ENCODE measurements around the gene PET100. TPM values are rescaled to one million over a fixed set of nuclear protein-coding genes. Genes with fewer than 3 reads are reported as not detected.

The PET100 gene
- total RNA-seq, 1 experiment from 2014 or later = 129 TPM

- H3K36me3 ChIP-seq (ENCODE audit: insufficient read depth, low read length, poor library complexity, severe bottlenecking) = peaks cover 14% of the 10 kb centered on the region
- no peak overlapping the region for H3K27ac ChIP-seq (ENCODE audit: low read depth, low read length, poor library complexity, severe bottlenecking)
- H3K4me1 ChIP-seq (ENCODE audit: insufficient read depth, low read length, poor library complexity, severe bottlenecking) = no peaks in the 10 kb centered on the region
- intact Hi-C loops (cut with micrococcal nuclease; ENCODE audit: unreplicated experiment) = no loop called here
- TF ChIP-seq EZH2 (IDR thresholded peaks at IDR 0.05; ENCODE audit: borderline replicate concordance, low read depth, low read length, poor library complexity, severe bottlenecking) = no peak
- TF ChIP-seq, protein P1, sequence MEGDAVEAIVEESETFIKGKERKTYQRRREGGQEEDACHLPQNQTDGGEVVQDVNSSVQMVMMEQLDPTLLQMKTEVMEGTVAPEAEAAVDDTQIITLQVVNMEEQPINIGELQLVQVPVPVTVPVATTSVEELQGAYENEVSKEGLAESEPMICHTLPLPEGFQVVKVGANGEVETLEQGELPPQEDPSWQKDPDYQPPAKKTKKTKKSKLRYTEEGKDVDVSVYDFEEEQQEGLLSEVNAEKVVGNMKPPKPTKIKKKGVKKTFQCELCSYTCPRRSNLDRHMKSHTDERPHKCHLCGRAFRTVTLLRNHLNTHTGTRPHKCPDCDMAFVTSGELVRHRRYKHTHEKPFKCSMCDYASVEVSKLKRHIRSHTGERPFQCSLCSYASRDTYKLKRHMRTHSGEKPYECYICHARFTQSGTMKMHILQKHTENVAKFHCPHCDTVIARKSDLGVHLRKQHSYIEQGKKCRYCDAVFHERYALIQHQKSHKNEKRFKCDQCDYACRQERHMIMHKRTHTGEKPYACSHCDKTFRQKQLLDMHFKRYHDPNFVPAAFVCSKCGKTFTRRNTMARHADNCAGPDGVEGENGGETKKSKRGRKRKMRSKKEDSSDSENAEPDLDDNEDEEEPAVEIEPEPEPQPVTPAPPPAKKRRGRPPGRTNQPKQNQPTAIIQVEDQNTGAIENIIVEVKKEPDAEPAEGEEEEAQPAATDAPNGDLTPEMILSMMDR (conservative IDR thresholded peaks at IDR 0.05; ENCODE audit: low read depth, low read length) = no peak
- DNase-seq (ENCODE audit: low spot score) = no peak
- CTCF ChIA-PET = no interaction called here
- no peak overlapping the region for H3K4me3 ChIP-seq (ENCODE audit: low read depth, low read length, poor library complexity, severe bottlenecking)
- no TSS peak for BruUV-seq (replicated peaks)
- POLR2A ChIA-PET (ENCODE audit: low non-redundant PET) = no interaction called here
- H3K9me3 ChIP-seq (ENCODE audit: low read depth, low read length, poor library complexity, severe bottlenecking) = no peaks in the 10 kb centered on the region
- no peaks in the 10 kb centered on the region for H3K27me3 ChIP-seq (replicated peaks; ENCODE audit: insufficient read depth, low read depth, low read length, poor library complexity)
Measured at GRCh38 chr19:7617735-7618134, 11.9 kb upstream of the PET100 start.

DNA sequence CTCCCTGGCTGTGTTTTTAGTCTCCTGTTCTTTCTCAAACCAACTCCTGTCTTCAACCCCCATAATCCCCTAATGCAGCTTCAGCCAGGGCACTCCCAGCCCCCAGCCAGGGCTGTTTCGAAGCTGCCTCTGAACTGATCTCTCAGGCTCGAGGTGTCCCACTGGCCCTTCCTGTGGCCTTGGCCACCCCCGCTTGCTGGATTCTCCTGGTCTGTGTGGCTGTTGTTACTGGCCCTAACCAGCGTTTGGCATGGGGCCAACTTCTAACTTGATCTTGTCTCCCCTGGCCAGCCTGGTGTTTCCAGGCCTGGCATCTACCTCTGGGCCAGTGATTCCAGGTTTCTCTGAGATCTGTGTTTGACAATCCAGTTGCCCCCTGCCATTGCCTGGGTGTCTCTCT is 11.2 kb upstream of the PET100 start:
- no TSS peak for BruUV-seq (replicated peaks)
- Histone ChIP-seq H3K27ac (ENCODE audit: low read depth, low read length, poor library complexity, severe bottlenecking) (no peak overlapping the region), H3K9me3 (ENCODE audit: low read depth, low read length, poor library complexity, severe bottlenecking) (no peaks in the 10 kb centered on the region), H3K27me3 (replicated peaks; ENCODE audit: insufficient read depth, low read depth, low read length, poor library complexity) (no peaks in the 10 kb centered on the region), H3K4me3 (ENCODE audit: low read depth, low read length, poor library complexity, severe bottlenecking) (no peak overlapping the region), H3K36me3 (ENCODE audit: insufficient read depth, low read length, poor library complexity, severe bottlenecking) (peaks cover 20% of the 10 kb centered on the region), H3K4me1 (ENCODE audit: insufficient read depth, low read length, poor library complexity, severe bottlenecking) (no peaks in the 10 kb centered on the region)
- TF ChIP-seq EZH2 (IDR thresholded peaks at IDR 0.05; ENCODE audit: borderline replicate concordance, low read depth, low read length, poor library complexity, severe bottlenecking) = no peak
- TF ChIP-seq, protein P1 (conservative IDR thresholded peaks at IDR 0.05; ENCODE audit: low read depth, low read length) = no peak
- no peak for DNase-seq (ENCODE audit: low spot score)
- intact Hi-C loops (cut with micrococcal nuclease; ENCODE audit: unreplicated experiment) = no loop called here
- ChIA-PET CTCF (no interaction called here), POLR2A (ENCODE audit: low non-redundant PET) (no interaction called here)

DNA sequence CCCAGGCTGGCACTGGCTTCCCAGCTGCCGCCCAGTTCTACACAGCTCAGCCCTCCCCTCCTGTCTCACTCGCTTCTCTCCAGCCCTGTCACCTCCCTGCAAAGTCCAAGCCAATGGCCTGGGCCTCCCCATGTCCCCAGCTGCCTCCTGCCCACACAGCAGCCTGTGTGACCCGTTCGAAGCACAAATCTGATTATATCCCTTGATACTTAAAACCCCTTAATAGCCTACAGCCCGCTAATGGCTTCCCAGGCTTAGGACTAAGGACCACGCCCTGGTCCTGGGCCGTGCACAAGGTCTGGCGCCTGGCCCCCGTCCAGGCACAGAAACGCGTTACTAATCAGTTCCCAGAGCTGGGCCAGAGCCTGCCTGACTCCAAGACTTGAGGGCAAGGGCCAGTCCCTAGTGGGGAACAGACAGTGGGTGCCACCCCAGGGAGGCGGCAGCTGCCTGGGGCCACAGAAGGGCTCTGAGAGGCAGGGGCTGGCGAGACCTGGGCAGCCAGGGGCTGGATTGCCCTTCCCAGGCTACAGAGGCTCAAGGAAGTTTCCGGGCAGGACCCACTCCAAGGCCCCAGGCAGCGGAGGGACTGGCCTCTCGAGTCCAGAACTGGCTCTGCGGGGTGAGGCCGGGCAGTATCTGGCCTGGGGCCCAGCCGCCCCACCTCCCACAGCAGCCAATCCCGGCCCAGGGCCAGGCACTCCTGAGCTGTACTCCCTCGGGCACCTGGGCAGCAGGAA is 10.7 kb upstream of the PET100 start:
- Histone ChIP-seq H3K36me3 (ENCODE audit: insufficient read depth, low read length, poor library complexity, severe bottlenecking) (peaks cover 23% of the 10 kb centered on the region), H3K27ac (ENCODE audit: low read depth, low read length, poor library complexity, severe bottlenecking) (no peak overlapping the region), H3K4me3 (ENCODE audit: low read depth, low read length, poor library complexity, severe bottlenecking) (no peak overlapping the region), H3K4me1 (ENCODE audit: insufficient read depth, low read length, poor library complexity, severe bottlenecking) (no peaks in the 10 kb centered on the region), H3K27me3 (replicated peaks; ENCODE audit: insufficient read depth, low read depth, low read length, poor library complexity) (no peaks in the 10 kb centered on the region), H3K9me3 (ENCODE audit: low read depth, low read length, poor library complexity, severe bottlenecking) (no peaks in the 10 kb centered on the region)
- ChIA-PET CTCF (no interaction called here), POLR2A (ENCODE audit: low non-redundant PET) (no interaction called here)
- intact Hi-C loops (cut with micrococcal nuclease; ENCODE audit: unreplicated experiment) = no loop called here
- DNase-seq (ENCODE audit: low spot score) = no peak
- BruUV-seq (replicated peaks) = no TSS peak
- TF ChIP-seq, protein P1 (conservative IDR thresholded peaks at IDR 0.05; ENCODE audit: low read depth, low read length) = no peak
- TF ChIP-seq EZH2 (IDR thresholded peaks at IDR 0.05; ENCODE audit: borderline replicate concordance, low read depth, low read length, poor library complexity, severe bottlenecking) = no peak
